H9 (cell line): ENCODE measurements around the gene SPATA1. TPM values are rescaled to one million over a fixed set of nuclear protein-coding genes. Genes with fewer than 3 reads are reported as not detected.

Source experiments
- DNase-seq: peaks from one replicate; pipeline ENCODE4 v3.0.0-alpha.2; 2017
- H2AFZ ChIP-seq: one replicate; pipeline ENCODE4 v1.6.1; 2013; ENCODE audit warnings: mild to moderate bottlenecking, low read length, control low read depth, moderate library complexity
- H2AK5ac ChIP-seq: 2 replicates; pipeline ENCODE4 v1.6.1; 2013; ENCODE audit warnings: low read length, control low read depth, mixed read lengths; ENCODE audit not compliant: insufficient read length
- H2BK120ac ChIP-seq: one replicate; pipeline ENCODE4 v1.6.1; 2013; ENCODE audit warnings: low read depth, mild to moderate bottlenecking, low read length, control low read depth, inconsistent platforms; ENCODE audit not compliant: poor library complexity, severe bottlenecking
- H2BK12ac ChIP-seq: 2 replicates; pipeline ENCODE4 v1.6.1; 2013; ENCODE audit warnings: low read length, control low read depth, mixed read lengths, low read depth; ENCODE audit not compliant: insufficient read length
- H2BK15ac ChIP-seq: 2 replicates; pipeline ENCODE4 v1.6.1; 2013; ENCODE audit warnings: low read depth, low read length, control low read depth
- H2BK20ac ChIP-seq: one replicate; pipeline ENCODE4 v1.6.1; 2013; ENCODE audit warnings: low read depth, mild to moderate bottlenecking, low read length, control low read depth, inconsistent platforms; ENCODE audit not compliant: poor library complexity, severe bottlenecking
- H2BK5ac ChIP-seq: 2 replicates; pipeline ENCODE4 v1.6.1; 2013; ENCODE audit warnings: low read length, control low read depth, mixed read lengths; ENCODE audit not compliant: insufficient read length
- H3K14ac ChIP-seq: 2 replicates; pipeline ENCODE4 v1.6.1; 2013; ENCODE audit warnings: low read length, control low read depth; ENCODE audit not compliant: insufficient read depth
- H3K18ac ChIP-seq: 2 replicates; pipeline ENCODE4 v1.6.1; 2013; ENCODE audit warnings: low read depth, mild to moderate bottlenecking, mixed read lengths, low read length, control low read depth; ENCODE audit not compliant: insufficient read length
- H3K23ac ChIP-seq: 2 replicates; pipeline ENCODE4 v1.6.1; 2013; ENCODE audit warnings: low read length, control low read depth, mixed read lengths, low read depth; ENCODE audit not compliant: insufficient read length
- H3K23me2 ChIP-seq: 2 replicates; pipeline ENCODE4 v1.6.1; 2013; ENCODE audit warnings: low read depth, mild to moderate bottlenecking, mixed read lengths, low read length, control low read depth; ENCODE audit not compliant: insufficient read length, poor library complexity, severe bottlenecking
- H3K27ac ChIP-seq: 2 replicates; pipeline ENCODE4 v1.5.1; 2013; ENCODE audit warnings: low read length, control low read depth, mixed read lengths, low read depth; ENCODE audit not compliant: insufficient read length
- H3K27me3 ChIP-seq: 2 replicates; pipeline ENCODE4 v1.6.1; 2013; ENCODE audit warnings: low read length, control low read depth, inconsistent platforms; ENCODE audit not compliant: insufficient read depth
- H3K4ac ChIP-seq: 2 replicates; pipeline ENCODE4 v1.6.1; 2013; ENCODE audit warnings: low read depth, mild to moderate bottlenecking, control low read depth, inconsistent platforms, low read length, moderate library complexity
- H3K4me1 ChIP-seq: 2 replicates; pipeline ENCODE4 v1.6.1; 2013; ENCODE audit warnings: low read length, control low read depth, inconsistent platforms; ENCODE audit not compliant: insufficient read depth
- H3K4me2 ChIP-seq: 2 replicates; pipeline ENCODE4 v1.6.1; 2013; ENCODE audit warnings: low read length, control low read depth, mixed read lengths; ENCODE audit not compliant: insufficient read length, insufficient read depth
- H3K56ac ChIP-seq: 2 replicates; pipeline ENCODE4 v1.6.1; 2013; ENCODE audit warnings: low read depth, mild to moderate bottlenecking, mixed read lengths, low read length, control low read depth; ENCODE audit not compliant: insufficient read length
- H3K79me1 ChIP-seq: 2 replicates; pipeline ENCODE4 v1.6.1; 2013; ENCODE audit warnings: low read depth, mild to moderate bottlenecking, moderate library complexity, low read length, control low read depth, inconsistent platforms; ENCODE audit not compliant: insufficient read depth, poor library complexity, severe bottlenecking
- H3K79me2 ChIP-seq: 2 replicates; pipeline ENCODE4 v1.6.1; 2013; ENCODE audit warnings: low read length, control low read depth, inconsistent platforms; ENCODE audit not compliant: insufficient read depth
- H3K9ac ChIP-seq: 2 replicates; pipeline ENCODE4 v1.6.1; 2013; ENCODE audit warnings: low read length, control low read depth, mixed read lengths; ENCODE audit not compliant: insufficient read length; ENCODE audit errors: extremely low read depth
- H3K9me3 ChIP-seq: one replicate; pipeline ENCODE4 v1.6.1; 2013; ENCODE audit warnings: low read depth, low read length, inconsistent platforms; ENCODE audit not compliant: control insufficient read depth
- H3T11ph ChIP-seq: one replicate; pipeline ENCODE4 v1.6.1; 2013; ENCODE audit warnings: mild to moderate bottlenecking, low read length, control low read depth, inconsistent platforms
- H4K20me1 ChIP-seq: one replicate; pipeline ENCODE4 v1.6.1; 2013; ENCODE audit not compliant: control insufficient read depth, insufficient read length, insufficient read depth
- H4K5ac ChIP-seq: 2 replicates; pipeline ENCODE4 v1.6.1; 2013; ENCODE audit warnings: low read depth, mild to moderate bottlenecking, mixed read lengths, low read length, control low read depth; ENCODE audit not compliant: insufficient read length
- H4K8ac ChIP-seq: replicated peaks from 2 replicates; pipeline ENCODE4 v1.6.1; 2013; ENCODE audit warnings: low read length, control low read depth, mixed read lengths, low read depth; ENCODE audit not compliant: insufficient read length
- H4K91ac ChIP-seq: 2 replicates; pipeline ENCODE4 v1.6.1; 2013; ENCODE audit warnings: low read depth, mild to moderate bottlenecking, moderate library complexity, mixed read lengths, low read length, control low read depth; ENCODE audit not compliant: insufficient read length
- H3K27ac Mint-ChIP-seq, 3 experiments: 2 replicates in 2 of 3; 3 replicates in 1 of 3; pipeline ENCODE4 v1.8.0; 2020 to 2021; ENCODE audit warnings: mixed read lengths in 3 of 3, mild to moderate bottlenecking in 1 of 3, moderate library complexity in 1 of 3
- H3K27me3 Mint-ChIP-seq: 2 replicates; pipeline ENCODE4 v1.8.0; 2021; ENCODE audit warnings: low read depth, mild to moderate bottlenecking, moderate library complexity, mixed read lengths
- H3K36me3 Mint-ChIP-seq, 3 experiments: 2 replicates in 2 of 3; 3 replicates in 1 of 3; pipeline ENCODE4 v1.8.0; 2020 to 2021; ENCODE audit warnings: low read depth in 3 of 3, mixed read lengths in 3 of 3; ENCODE audit not compliant: insufficient read depth in 1 of 3
- H3K4me1 Mint-ChIP-seq, 2 experiments: 2 replicates each; pipeline ENCODE4 v1.8.0; 2020; ENCODE audit warnings: mixed read lengths in 2 of 2
- H3K4me3 Mint-ChIP-seq, 2 experiments: 2 replicates in 1 of 2; 3 replicates in 1 of 2; pipeline ENCODE4 v1.8.0; 2020 to 2021; ENCODE audit warnings: mild to moderate bottlenecking in 2 of 2, mixed read lengths in 2 of 2, moderate library complexity in 1 of 2
- H3K9me3 Mint-ChIP-seq, 2 experiments: 2 replicates in 1 of 2; 3 replicates in 1 of 2; pipeline ENCODE4 v1.8.0; 2020; ENCODE audit warnings: mild to moderate bottlenecking in 2 of 2, mixed read lengths in 2 of 2, moderate library complexity in 1 of 2
- CTCF ChIP-seq: fragments of 200-600 bp; sonication (generic); conservative IDR thresholded peaks from 3 replicates; pipeline ENCODE4 v1.8.0; 2021; ENCODE audit warnings: antibody characterized with exemption, mild to moderate bottlenecking
- WGBS: extraction: QIAGEN DNeasy Blood & Tissue Kit; methylation state at CpG from one replicate; pipeline ENCODE4 v1.1.7; 2013; ENCODE audit warnings: missing lambda C conversion rate, low lambda C conversion rate, mixed read lengths; ENCODE audit not compliant: insufficient read length; ENCODE audit errors: extremely low coverage; 5-methylcytosine and 5-hydroxymethylcytosine counted together
- total RNA-seq: library from RNA; stranded (reverse); gene quantifications from 2 replicates; pipeline ENCODE4 v1.2.1, GENCODE V29; 2021

The SPATA1 gene
- total RNA-seq, 1 experiment from 2014 or later: not detected

GRCh38 chr1:84488107-84488506 lies 18.1 kb upstream of the SPATA1 start:
- Histone ChIP-seq H3K27me3 (no peaks in the 10 kb centered on the region), H3K4me1 (no peaks in the 10 kb centered on the region), H3K9me3 (no peaks in the 10 kb centered on the region), H3K23ac (no peak overlapping the region), H2BK15ac (no peak overlapping the region), H3K4me2 (no peak overlapping the region), H4K91ac (no peak overlapping the region), H2AK5ac (no peak overlapping the region), H3K27ac (no peak overlapping the region), H4K20me1 (no peaks in the 10 kb centered on the region), H3T11ph (no peak overlapping the region), H3K79me2 (no peaks in the 10 kb centered on the region), H4K8ac (no peak overlapping the region), H3K9ac (no peak overlapping the region), H3K4ac (no peak overlapping the region), H3K56ac (no peak overlapping the region), H4K5ac (no peak overlapping the region), H3K14ac (no peak overlapping the region), H2BK20ac (no peak overlapping the region), H3K23me2 (no peaks in the 10 kb centered on the region), H2BK5ac (no peak overlapping the region), H2BK12ac (no peak overlapping the region), H2BK120ac (no peak overlapping the region), H2AFZ (no peak overlapping the region), H3K79me1 (no peaks in the 10 kb centered on the region), H3K18ac (no peak overlapping the region)
- Mint-ChIP-seq H3K9me3 (no peaks in the 10 kb centered on the region), H3K4me3 (no peak overlapping the region), H3K27ac (no peak overlapping the region), H3K36me3 (peaks cover 26 to 67% (median 52%) of the 10 kb centered on the region in 3 experiments), H3K27me3 (no peaks in the 10 kb centered on the region), H3K4me1 (no peaks in the 10 kb centered on the region)
- no peak for TF ChIP-seq CTCF
- DNase-seq: no peak
- no CpG with 5 or more reads among the region's 3 CpGs for WGBS
